Stimulated activated CD4-positive, alpha-beta T cell treated with anti-CD3 and anti-CD28 coated beads, TNF-alpha, amount 100 ng/mL, for 1 hour (primary cell): ENCODE results near the gene KRTAP5-4.
A peak's percentile ranks its signal among the peaks of the same experiment; 100 is the strongest.
"Not testable (repeated sequence)": the region's sequence is repeated elsewhere in the genome, so short reads cannot be mapped to it uniquely, and the experiment has no call there.

ENCODE experiments used
- DNase-seq, 3 donors: peaks; one replicate each; pipeline ENCODE4 v3.0.0-alpha.2; 2020; ENCODE audit warnings: low read depth in 3 of 3, low spot score in 1 of 3

The KRTAP5-4 gene

GRCh38 chr11:1639102-1639620, 17.2 kb upstream of the KRTAP5-4 start:
- no peak for DNase-seq

DNA sequence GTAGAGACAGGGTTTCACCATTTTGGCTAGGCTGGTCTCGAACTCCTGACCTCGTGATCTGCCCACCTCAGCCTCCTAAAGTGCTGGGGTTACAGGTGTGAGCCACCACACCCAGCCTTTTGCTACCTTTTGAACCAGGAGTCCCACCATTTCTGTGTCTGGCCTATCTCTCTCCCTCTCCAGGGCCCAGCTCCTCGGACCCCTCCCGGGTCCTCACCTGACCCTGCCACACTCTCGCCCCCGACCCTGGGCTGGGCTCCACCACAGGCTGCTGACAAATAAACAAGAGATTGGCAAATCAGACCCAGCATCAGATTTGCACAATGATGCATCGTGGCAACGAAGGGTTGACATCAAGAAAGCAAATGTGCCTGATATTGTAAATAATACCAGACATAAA, 16.4 kb upstream of the KRTAP5-4 start:
- no peak for DNase-seq

- no peak for DNase-seq
Observed at GRCh38 chr11:1637628-1638027, 15.7 kb upstream of the KRTAP5-4 start.

- no peak for DNase-seq
Observed at GRCh38 chr11:1636291-1636950, 14.5 kb upstream of the KRTAP5-4 start.

- no peak for DNase-seq
Observed at GRCh38 chr11:1633864-1634263, 11.9 kb upstream of the KRTAP5-4 start.

DNA sequence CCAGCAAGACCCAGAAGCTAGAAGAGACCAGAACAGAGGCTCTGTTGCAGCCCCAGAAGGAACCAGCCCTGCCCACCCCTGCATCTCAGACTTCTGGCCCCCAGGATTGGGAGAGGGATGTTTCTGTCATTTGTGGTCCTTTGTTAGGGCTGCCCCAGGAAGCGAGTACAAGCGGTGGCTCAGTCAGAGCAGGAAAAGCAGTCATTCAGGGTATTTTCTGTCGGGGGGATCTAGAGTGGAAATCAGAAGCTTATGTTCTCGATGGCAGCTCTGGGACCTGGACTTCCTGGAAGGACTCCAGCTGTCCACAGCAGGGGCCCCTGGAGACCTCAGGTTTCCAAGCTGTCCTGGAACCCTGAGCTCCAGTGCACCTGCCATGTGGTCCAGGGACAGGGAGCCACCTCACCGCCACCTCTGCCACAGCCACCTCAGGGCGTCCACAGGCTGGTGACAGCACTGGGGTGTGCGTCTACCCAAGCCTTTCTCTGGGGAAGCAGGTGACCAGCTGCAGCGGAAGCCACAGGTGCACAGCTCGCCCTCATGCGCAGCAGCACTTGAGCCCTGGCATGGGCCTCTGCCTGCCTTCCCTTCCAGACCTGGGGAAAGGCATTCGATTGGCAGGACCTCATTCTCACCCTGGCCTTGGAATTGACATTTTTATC, 10.2 kb upstream of the KRTAP5-4 start:
- no peak for DNase-seq

DNA sequence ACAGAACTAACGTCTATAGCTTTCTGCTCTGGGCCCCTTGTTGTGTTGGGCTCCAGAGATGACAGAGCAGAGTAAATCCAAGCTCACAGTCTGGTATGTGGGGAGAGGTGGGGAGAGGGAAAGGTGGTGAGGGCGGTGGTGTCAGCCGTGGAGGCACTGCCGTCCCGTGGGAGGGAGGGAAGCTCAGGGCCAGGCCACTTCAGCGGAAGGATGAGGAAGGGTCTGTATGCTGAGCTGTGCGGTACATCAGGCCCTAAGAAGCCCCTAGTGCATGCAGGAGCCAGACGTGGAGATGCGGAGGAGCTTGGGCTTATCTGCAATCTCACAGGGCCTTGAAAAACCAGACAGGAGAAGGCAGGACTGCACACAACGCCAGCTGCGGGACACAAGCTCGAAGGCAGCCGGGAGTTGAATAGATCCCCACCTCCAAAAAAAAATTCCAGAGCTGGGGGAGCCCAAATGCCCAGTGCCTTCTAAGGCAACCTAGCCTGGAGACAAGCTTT, 9.2 kb upstream of the KRTAP5-4 start:
- no peak for DNase-seq

- no peak for DNase-seq
Observed at GRCh38 chr11:1630271-1630670, 8.3 kb upstream of the KRTAP5-4 start.

DNA sequence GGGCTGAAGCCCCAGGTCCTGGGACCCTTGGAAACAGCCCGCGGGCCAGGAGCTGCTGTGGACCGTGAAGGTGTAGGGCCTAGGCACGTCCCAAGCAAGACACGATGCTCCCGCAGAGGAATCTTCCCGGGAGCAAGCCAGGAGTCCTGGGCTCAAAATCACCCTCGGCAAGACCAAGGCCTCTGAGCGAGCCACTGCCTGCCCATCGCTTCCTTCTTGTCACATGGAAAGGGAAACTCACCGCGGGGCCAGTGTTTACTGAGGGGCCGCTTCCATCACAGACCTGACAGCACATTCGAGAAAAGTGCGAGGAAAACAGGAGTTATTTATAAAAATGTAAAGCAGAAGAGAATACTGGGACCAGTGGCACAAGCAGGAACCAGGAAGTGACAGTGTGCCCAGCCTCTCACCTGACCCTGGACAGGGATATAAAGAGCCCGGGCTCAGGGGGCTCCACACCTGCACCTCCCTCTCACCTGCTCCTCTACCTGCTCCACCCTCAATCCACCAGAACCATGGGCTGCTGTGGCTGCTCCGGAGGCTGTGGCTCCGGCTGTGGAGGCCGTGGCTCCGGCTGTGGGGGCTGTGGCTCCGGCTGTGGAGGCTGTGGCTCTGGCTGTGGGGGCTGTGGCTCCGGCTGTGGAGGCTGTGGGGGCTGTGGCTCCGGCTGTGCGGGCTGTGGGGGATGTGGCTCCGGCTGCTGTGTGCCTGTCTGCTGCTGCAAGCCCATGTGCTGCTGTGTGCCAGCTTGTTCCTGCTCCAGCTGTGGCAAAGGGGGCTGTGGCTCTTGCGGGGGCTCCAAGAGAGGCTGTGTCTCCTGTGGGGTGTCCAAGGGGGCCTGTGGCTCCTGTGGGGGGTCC, 7.6 kb upstream of the KRTAP5-4 start, which contains the start of gene KRTAP5-5:
Gene KRTAP5-5 (plus strand): TSS at position 450 of the 860 bp plus-strand sequence. CDS start 66 bp downstream, at position 516.
- DNase-seq, result no peak

DNA sequence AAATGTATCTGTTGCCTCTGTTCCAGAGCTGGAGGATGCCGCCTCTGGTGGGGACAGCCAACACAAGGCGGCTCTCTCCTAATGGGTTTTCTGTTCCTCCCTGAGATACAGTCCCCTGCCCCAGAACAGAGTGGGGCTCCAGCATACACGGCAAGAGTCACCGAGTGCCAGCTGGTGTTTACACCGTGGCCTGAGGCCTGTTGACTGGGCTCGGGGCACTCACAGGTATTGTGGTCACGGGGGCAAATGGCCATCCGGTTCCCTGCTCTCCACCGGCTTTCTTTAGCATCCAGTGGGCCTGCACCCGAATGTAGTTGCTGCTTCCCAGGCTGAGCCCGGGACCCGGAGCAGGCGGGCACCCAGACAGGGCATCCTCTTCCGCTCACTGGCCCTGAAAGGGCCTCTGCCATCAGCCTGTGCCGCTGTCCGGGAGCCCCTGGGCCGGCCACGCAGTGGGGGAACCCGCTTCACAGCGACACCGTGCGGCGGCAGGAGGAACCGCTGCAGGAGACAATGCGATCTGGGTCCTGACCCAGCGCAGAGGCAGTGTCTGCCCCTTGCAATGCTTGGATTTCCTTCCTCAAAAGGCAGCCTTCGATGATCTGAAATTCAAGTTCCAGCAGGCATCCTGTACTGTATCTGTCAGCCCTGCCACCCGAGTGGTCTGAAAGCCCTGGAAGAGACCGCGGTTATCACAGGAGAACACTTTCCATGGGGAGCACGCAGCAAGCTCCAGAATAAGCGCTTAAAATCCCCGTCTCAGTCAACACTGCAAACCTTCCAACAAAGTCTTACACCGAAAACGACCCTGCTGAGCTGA, 6.8 kb upstream of the KRTAP5-4 start:
- peak in 2 of 3 donors; percentile 37 to 51 for DNase-seq

- DNase-seq, result no peak
Observed at GRCh38 chr11:1625541-1625940, 3.6 kb upstream of the KRTAP5-4 start.

GRCh38 chr11:1624621-1625020, 2.7 kb upstream of the KRTAP5-4 start:
- DNase-seq, result no peak

DNA sequence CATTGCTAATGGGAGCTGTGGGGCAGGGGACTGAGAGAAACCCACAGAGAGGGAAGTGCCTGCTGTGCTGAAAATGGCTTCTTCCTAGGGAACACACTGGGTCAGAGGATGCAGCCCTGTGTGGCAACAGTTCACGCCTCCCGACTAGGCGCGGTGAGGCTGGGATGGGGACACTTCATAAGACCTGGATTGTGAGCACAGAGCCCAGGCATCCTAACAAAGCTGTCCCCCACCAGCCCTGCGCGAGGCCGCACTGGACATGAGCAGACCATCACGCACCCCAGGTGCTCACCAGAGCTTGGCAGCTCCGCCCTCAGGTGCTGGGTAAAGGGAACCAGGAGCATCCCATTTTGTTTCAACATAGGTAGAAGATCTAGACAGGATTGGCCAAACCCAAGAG, 1.8 kb upstream of the KRTAP5-4 start:
- DNase-seq, result no peak

DNA sequence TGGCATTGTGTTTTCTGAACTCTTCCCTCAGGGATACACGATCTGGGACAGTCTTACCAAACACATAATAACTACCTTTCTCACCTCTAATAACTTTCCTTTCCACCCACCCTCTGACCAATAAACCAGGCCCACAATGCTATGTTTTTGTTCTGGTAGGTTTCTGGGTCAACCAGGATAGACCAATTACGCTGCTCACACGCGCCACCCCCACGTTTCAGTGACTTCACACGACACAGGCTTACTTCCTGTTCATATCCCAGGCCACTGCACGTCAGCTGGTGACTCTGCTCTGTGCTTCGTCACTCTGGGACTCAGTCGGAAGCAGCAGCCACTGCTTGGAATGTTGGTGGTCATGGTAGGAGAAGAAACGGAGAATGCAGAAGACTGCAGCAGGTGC, 2.5 kb downstream of the KRTAP5-4 start:
- no peak for DNase-seq

DNA sequence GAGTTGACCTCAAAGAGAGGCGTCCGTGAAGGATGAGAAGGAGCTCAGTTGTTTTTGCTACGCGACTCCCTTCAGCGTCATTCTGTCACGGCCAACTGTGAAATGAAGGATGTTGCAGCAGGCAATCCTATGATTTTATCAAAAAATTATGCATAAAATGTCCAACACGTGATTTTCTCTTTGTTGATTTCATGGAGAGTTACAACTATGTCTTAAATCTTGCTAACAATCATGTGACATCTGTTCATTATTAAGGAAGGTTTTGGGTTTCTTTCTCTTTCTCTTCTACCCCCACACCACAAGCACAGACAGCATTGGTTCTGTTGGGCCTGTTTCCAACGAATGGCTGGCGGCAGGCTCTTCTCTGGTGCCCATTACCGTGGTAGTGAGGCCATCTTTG, 3.7 kb downstream of the KRTAP5-4 start:
- DNase-seq, result no peak

GRCh38 chr11:1608363-1608762, 13.6 kb downstream of the KRTAP5-4 start, which contains the start of gene KRTAP5-3:
KRTAP5-3 (minus strand) TSS chr11:1608463; CDS start chr11:1608385, 78 bp downstream.
- no peak for DNase-seq

DNA sequence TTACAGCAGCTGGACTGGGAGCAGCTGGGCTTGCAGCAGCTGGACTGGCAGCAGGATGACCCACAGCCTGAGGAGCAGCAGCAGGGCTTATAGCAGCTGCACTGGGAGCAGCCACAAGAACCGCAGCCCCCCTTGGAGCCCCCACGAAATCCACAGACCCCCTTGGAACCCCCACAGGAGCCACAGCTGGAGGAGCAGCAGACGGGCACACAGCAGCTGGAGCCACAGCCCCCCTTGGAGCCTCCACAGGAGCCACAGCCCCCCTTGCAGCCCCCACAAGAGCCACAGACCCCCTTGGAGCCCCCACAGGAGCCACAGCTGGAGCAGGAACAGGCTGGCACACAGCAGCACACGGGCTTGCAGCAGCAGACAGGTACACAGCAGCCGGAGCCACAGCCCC, 14.0 kb downstream of the KRTAP5-4 start:
- DNase-seq, result not testable (repeated sequence)

- DNase-seq, result not testable (repeated sequence)
Observed at GRCh38 chr11:1607156-1607845, 14.6 kb downstream of the KRTAP5-4 start.

- DNase-seq, result not testable (repeated sequence)
Observed at GRCh38 chr11:1605923-1606322, 16.0 kb downstream of the KRTAP5-4 start.

- DNase-seq, result no peak
Observed at GRCh38 chr11:1604711-1605110, 17.2 kb downstream of the KRTAP5-4 start.
